ENCODE data around the gene NEO1.

The NEO1 gene

GRCh38 chr15:73330206-73331051 lies 278.2 kb downstream of the NEO1 start:
- no peak overlapping the region for H3K4me3 ChIP-seq (ENCODE audit: low read depth, low read length, poor library complexity, severe bottlenecking)
- no peak overlapping the region for H3K4me2 ChIP-seq (ENCODE audit: low read length)
- H3K9me3 ChIP-seq (ENCODE audit: low read length), result no peaks in the 10 kb centered on the region
- no peak overlapping the region for H2AFZ ChIP-seq (ENCODE audit: low read length)
- TF ChIP-seq CTCF (IDR thresholded peaks at IDR 0.05; ENCODE audit: low read length), result no peak
- no peak for TF ChIP-seq EZH2 (IDR thresholded peaks at IDR 0.05; ENCODE audit: borderline replicate concordance, low read length)
- no peaks in the 10 kb centered on the region for H3K79me2 ChIP-seq (ENCODE audit: insufficient read depth, low read length)
- H3K27ac ChIP-seq (ENCODE audit: low read depth, low read length, poor library complexity, severe bottlenecking), result no peak overlapping the region
- H3K4me1 ChIP-seq (ENCODE audit: insufficient read depth, low read length, severe bottlenecking), result no peaks in the 10 kb centered on the region
- no peaks in the 10 kb centered on the region for H3K36me3 ChIP-seq (ENCODE audit: insufficient read depth, low read length)
- H4K20me1 ChIP-seq (ENCODE audit: insufficient read depth, low read length), result no peaks in the 10 kb centered on the region
- no peaks in the 10 kb centered on the region for H3F3A ChIP-seq (ENCODE audit: insufficient read depth, low read length)
- H3K9me2 ChIP-seq (ENCODE audit: low read depth, low read length), result no peaks in the 10 kb centered on the region
- 0 out of 2 replicates have a peak, but pooled peaks cover 3% of the 10 kb centered on the region for H3K27me3 ChIP-seq (ENCODE audit: insufficient read depth, low read length)
- no peak overlapping the region for H3K9ac ChIP-seq (ENCODE audit: low read length)

GRCh38 chr15:73331501-73331900 lies 279.2 kb downstream of the NEO1 start:
- Histone ChIP-seq H3K27ac (ENCODE audit: low read depth, low read length, poor library complexity, severe bottlenecking) (no peak overlapping the region), H3K9me2 (ENCODE audit: low read depth, low read length) (no peaks in the 10 kb centered on the region), H3K27me3 (ENCODE audit: insufficient read depth, low read length) (0 out of 2 replicates have a peak, but pooled peaks cover 3% of the 10 kb centered on the region), H2AFZ (ENCODE audit: low read length) (no peak overlapping the region), H3F3A (ENCODE audit: insufficient read depth, low read length) (no peaks in the 10 kb centered on the region), H3K4me2 (ENCODE audit: low read length) (no peak overlapping the region), H3K79me2 (ENCODE audit: insufficient read depth, low read length) (no peaks in the 10 kb centered on the region), H3K9ac (ENCODE audit: low read length) (no peak overlapping the region), H3K4me1 (ENCODE audit: insufficient read depth, low read length, severe bottlenecking) (no peaks in the 10 kb centered on the region), H3K4me3 (ENCODE audit: low read depth, low read length, poor library complexity, severe bottlenecking) (no peak overlapping the region), H3K9me3 (ENCODE audit: low read length) (no peaks in the 10 kb centered on the region), H3K36me3 (ENCODE audit: insufficient read depth, low read length) (no peaks in the 10 kb centered on the region), H4K20me1 (ENCODE audit: insufficient read depth, low read length) (no peaks in the 10 kb centered on the region)
- no peak for TF ChIP-seq EZH2 (IDR thresholded peaks at IDR 0.05; ENCODE audit: borderline replicate concordance, low read length)

- H2AFZ ChIP-seq (ENCODE audit: low read length), result no peak overlapping the region
- H3K79me2 ChIP-seq (ENCODE audit: insufficient read depth, low read length), result no peaks in the 10 kb centered on the region
- H4K20me1 ChIP-seq (ENCODE audit: insufficient read depth, low read length), result no peaks in the 10 kb centered on the region
- H3K4me2 ChIP-seq (ENCODE audit: low read length), result no peak overlapping the region
- TF ChIP-seq CTCF (IDR thresholded peaks at IDR 0.05; ENCODE audit: low read length), result no peak
- TF ChIP-seq EZH2 (IDR thresholded peaks at IDR 0.05; ENCODE audit: borderline replicate concordance, low read length), result no peak
- H3K4me1 ChIP-seq (ENCODE audit: insufficient read depth, low read length, severe bottlenecking), result no peaks in the 10 kb centered on the region
- H3K9me3 ChIP-seq (ENCODE audit: low read length), result no peaks in the 10 kb centered on the region
- H3K27me3 ChIP-seq (ENCODE audit: insufficient read depth, low read length), result 0 out of 2 replicates have a peak, but pooled peaks cover 3% of the 10 kb centered on the region
- H3K4me3 ChIP-seq (ENCODE audit: low read depth, low read length, poor library complexity, severe bottlenecking), result no peak overlapping the region
- H3K27ac ChIP-seq (ENCODE audit: low read depth, low read length, poor library complexity, severe bottlenecking), result no peak overlapping the region
- H3K36me3 ChIP-seq (ENCODE audit: insufficient read depth, low read length), result no peaks in the 10 kb centered on the region
- H3F3A ChIP-seq (ENCODE audit: insufficient read depth, low read length), result no peaks in the 10 kb centered on the region
- no peak overlapping the region for H3K9ac ChIP-seq (ENCODE audit: low read length)
- H3K9me2 ChIP-seq (ENCODE audit: low read depth, low read length), result no peaks in the 10 kb centered on the region
These were observed 280.0 kb downstream of the NEO1 start for GRCh38 chr15:73331991-73332925.

Data from OCI-LY1 (cell line).